ENCODE results near the gene ENOX1. TPM values are rescaled to one million over a fixed set of nuclear protein-coding genes. Genes with fewer than 3 reads are reported as not detected.

Gene ENOX1
- total and polyA plus RNA-seq, 7 donors = 0.34 to 7.1 (median 1.1) TPM

- no peaks in the 10 kb centered on the region for H3K4me1 ChIP-seq
- DNase-seq = no peak
- no peaks in the 10 kb centered on the region for H3K36me3 ChIP-seq (ENCODE audit: insufficient read depth in 1 of 2, low read depth in 1 of 2)
- WGBS, 3 donors = 73 to 80% (median 75%) methylated on average over 3 of the region's 3 CpGs
- no peaks in the 10 kb centered on the region for H3K27me3 ChIP-seq (ENCODE audit: insufficient read depth in 3 of 3, low read length in 2 of 3)
- no peaks in the 10 kb centered on the region for H3K9me3 ChIP-seq
- no peak for TF ChIP-seq CTCF (IDR thresholded peaks at IDR 0.05)
- intact Hi-C loops (cut with DNase I) = no loop called here
- no peak overlapping the region for H3K27ac ChIP-seq
- no peak overlapping the region for H3K4me3 ChIP-seq
- no peak for ATAC-seq
Measured at GRCh38 chr13:43751624-43752023, 35.1 kb downstream of the ENOX1 start.

GRCh38 chr13:43749503-43749902 is 37.3 kb downstream of the ENOX1 start:
- intact Hi-C loops (cut with DNase I) = no loop called here
- Histone ChIP-seq H3K27me3 (ENCODE audit: insufficient read depth in 3 of 3, low read length in 2 of 3) (no peaks in the 10 kb centered on the region), H3K36me3 (ENCODE audit: insufficient read depth in 1 of 2, low read depth in 1 of 2) (no peaks in the 10 kb centered on the region), H3K9me3 (no peaks in the 10 kb centered on the region), H3K27ac (no peak overlapping the region), H3K4me1 (no peaks in the 10 kb centered on the region), H3K4me3 (no peak overlapping the region)
- DNase-seq (no peak), ATAC-seq (no peak)
- 33 to 46% (median 43%) methylated on average over 1 of the region's 1 CpG for WGBS, 3 donors
- no peak for TF ChIP-seq CTCF (IDR thresholded peaks at IDR 0.05)

DNA sequence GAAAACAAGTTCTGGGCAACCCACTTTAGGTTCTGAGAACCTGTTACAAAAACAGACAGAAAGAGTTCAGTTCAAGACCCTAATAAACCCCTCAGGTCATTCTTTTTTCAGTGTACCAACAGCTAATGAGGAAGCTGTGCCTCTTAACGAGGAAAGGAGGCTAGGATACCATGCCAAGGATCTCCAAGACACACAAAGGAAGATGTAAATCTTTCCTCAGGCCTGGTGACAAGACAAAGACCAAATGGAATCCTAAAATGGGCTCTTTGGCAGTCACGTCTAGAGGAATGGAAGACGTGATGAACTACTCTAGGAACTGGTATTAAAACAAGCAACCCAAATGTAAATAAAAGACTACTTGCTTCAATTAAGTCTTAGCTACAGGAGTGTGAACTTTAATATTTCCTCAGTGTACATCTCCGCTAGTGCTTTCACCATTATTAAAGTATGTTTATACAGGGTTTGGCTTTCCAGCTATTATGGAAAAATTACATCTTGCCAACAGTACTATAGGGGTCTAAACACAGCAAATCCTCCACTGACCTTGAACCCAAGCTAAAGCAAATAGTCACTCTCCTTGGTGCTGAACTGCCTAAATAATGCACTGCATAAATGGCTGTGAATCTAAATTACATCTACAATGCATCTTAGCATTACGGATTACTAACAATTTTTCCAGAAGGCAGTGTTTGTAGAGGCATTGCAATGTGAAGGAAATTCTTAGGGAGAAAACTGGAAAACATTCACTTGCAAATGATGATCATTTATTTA is 42.3 kb downstream of the ENOX1 start:
- H3K9me3 ChIP-seq = no peaks in the 10 kb centered on the region
- no peaks in the 10 kb centered on the region for H3K27me3 ChIP-seq (ENCODE audit: insufficient read depth in 3 of 3, low read length in 2 of 3)
- no peak overlapping the region for H3K4me3 ChIP-seq
- H3K27ac ChIP-seq = no peak overlapping the region
- no peaks in the 10 kb centered on the region for H3K4me1 ChIP-seq
- 85 to 91% (median 90%) methylated on average over 5 of the region's 5 CpGs for WGBS, 3 donors
- ATAC-seq (no peak), DNase-seq (no peak)
- TF ChIP-seq CTCF (IDR thresholded peaks at IDR 0.05) = no peak
- intact Hi-C loops (cut with DNase I) = no loop called here
- no peaks in the 10 kb centered on the region for H3K36me3 ChIP-seq (ENCODE audit: insufficient read depth in 1 of 2, low read depth in 1 of 2)

- intact Hi-C loops (cut with DNase I) = no loop called here
- H3K4me1 ChIP-seq = no peaks in the 10 kb centered on the region
- no peak for ATAC-seq
- no peaks in the 10 kb centered on the region for H3K36me3 ChIP-seq (ENCODE audit: insufficient read depth in 1 of 2, low read depth in 1 of 2)
- TF ChIP-seq CTCF (IDR thresholded peaks at IDR 0.05) = no peak
- H3K27ac ChIP-seq = no peak overlapping the region
- no peak for DNase-seq
- H3K4me3 ChIP-seq = no peak overlapping the region
- H3K27me3 ChIP-seq (ENCODE audit: insufficient read depth in 3 of 3, low read length in 2 of 3) = no peaks in the 10 kb centered on the region
- H3K9me3 ChIP-seq = no peaks in the 10 kb centered on the region
Measured at GRCh38 chr13:43742911-43743310, 43.9 kb downstream of the ENOX1 start.

DNA sequence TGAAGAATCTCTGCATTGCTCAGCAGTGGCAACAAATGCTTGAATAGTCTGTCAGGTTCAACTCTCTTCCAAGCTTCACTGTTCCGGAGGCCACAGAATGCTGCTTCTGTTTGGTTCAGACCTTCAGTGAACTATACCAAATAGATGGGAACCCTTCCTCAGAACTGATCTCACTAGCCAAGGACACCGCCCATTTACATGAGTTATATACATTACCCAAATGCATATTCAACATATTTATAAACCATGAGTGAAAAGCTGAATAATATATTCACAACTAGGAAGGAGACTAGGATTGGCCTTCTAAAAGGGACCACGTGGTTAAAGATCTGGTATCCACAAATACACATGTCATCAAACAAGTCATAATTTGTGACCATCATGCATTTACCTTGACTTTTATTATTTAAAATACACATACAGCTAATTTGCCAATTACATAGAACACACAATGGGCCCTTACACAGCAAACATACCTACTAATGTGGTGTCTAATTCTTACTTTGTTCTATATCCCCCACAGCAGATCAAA is 49.3 kb downstream of the ENOX1 start:
- H3K4me3 ChIP-seq = no peak overlapping the region
- ATAC-seq = no peak
- no peak for DNase-seq
- H3K4me1 ChIP-seq = no peaks in the 10 kb centered on the region
- TF ChIP-seq CTCF (IDR thresholded peaks at IDR 0.05) = no peak
- WGBS, 3 donors = 94 to 96% (median 95%) methylated on average over 3 of the region's 3 CpGs
- intact Hi-C loops (cut with DNase I) = no loop called here
- no peaks in the 10 kb centered on the region for H3K27me3 ChIP-seq (ENCODE audit: insufficient read depth in 3 of 3, low read length in 2 of 3)
- no peaks in the 10 kb centered on the region for H3K9me3 ChIP-seq
- no peak overlapping the region for H3K27ac ChIP-seq
- H3K36me3 ChIP-seq (ENCODE audit: insufficient read depth in 1 of 2, low read depth in 1 of 2) = no peaks in the 10 kb centered on the region
